NCI-H226 (cell line): Measurements from ENCODE around the gene POU5F1.
"Not testable (repeated sequence)": the region's sequence is repeated elsewhere in the genome, so short reads cannot be mapped to it uniquely, and the experiment has no call there.

Experiments
- DNase-seq: peaks from one replicate; pipeline ENCODE4 v3.0.0-alpha.2; 2015

Gene POU5F1

DNA sequence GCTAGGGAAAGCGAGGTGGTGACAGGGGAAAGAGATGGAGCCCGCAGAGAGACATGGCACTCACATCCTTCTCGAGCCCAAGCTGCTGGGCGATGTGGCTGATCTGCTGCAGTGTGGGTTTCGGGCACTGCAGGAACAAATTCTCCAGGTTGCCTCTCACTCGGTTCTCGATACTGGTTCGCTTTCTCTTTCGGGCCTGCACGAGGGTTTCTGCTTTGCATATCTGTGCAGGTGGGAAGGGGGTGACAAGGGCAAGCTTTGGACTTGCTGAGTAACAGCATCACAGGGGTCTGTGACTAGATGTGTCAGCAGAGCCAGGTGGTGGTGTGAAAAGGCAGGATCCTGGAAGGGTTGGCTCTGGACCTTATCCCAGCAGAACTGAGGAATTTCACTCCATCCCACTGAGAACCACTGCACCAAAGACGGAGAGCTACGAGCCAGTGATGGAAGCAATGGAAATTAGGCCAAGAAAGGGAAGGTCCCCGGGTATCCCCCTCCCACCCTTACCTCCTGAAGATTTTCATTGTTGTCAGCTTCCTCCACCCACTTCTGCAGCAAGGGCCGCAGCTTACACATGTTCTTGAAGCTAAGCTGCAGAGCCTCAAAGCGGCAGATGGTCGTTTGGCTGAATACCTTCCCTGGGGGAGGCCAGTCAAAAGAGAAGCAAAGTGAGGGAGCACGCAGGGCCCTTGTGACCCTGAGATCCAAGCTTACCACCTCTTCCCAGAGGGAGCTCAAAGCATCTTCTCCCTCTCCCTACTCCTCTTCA lies 5.2 kb downstream of the POU5F1 start:
- DNase-seq, result not testable (repeated sequence)

GRCh38 chr6:31164475-31165063 lies 5.9 kb downstream of the POU5F1 start:
- not testable (repeated sequence) for DNase-seq

- no peak for DNase-seq
Observed at GRCh38 chr6:31163922-31164321, 6.6 kb downstream of the POU5F1 start.

GRCh38 chr6:31162463-31163165 lies 7.9 kb downstream of the POU5F1 start:
- DNase-seq, result no peak

DNA sequence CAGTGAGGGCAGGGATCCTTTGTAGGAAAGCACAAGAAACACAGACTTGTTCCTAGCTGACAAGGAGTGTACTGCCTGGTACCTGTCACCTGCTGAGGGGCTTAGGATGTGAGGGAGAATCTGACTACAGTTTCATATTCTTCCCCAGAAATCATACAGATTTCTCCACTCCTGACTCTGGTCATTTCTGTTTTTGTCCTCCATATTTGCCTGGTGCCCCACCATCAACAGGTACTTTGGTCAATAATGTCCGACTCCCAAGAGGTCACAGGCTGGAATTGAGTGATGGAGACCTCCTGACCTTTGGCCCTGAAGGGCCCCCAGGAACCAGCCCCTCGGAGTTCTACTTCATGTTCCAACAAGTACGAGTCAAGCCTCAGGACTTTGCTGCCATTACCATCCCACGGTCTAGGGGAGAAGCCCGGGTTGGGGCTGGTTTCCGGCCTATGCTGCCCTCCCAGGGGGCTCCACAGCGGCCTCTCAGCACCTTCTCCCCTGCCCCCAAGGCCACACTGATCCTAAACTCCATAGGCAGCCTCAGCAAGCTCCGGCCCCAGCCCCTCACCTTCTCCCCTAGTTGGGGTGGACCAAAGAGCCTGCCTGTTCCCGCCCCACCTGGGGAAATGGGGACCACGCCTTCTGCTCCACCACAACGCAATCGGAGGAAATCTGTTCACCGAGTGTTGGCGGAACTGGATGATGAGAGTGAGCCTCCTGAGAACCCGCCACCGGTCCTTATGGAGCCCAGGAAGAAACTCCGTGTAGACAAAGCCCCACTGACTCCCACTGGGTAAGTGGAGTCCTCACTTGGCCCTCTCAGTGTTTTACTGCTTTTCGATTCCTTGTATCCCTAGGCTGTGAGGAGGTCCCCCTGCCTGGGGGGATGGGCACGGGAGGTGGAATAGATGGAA lies 9.0 kb downstream of the POU5F1 start:
- no peak for DNase-seq

GRCh38 chr6:31158863-31159855 lies 11.3 kb downstream of the POU5F1 start:
- DNase-seq, result no peak

- DNase-seq, result peak; percentile 98
Observed at GRCh38 chr6:31158140-31158862, 12.2 kb downstream of the POU5F1 start, which contains the start of gene TCF19. Gene TCF19, plus strand, starts transcription at chr6:31158589. Its CDS starts 881 bp downstream, at chr6:31159470.

- no peak for DNase-seq
Observed at GRCh38 chr6:31157513-31158139, 12.9 kb downstream of the POU5F1 start, which contains the start of gene CCHCR1. Gene CCHCR1, minus strand, starts transcription at chr6:31157802. Its CDS starts 202 bp downstream, at chr6:31157600.

- DNase-seq, result no peak
Observed at GRCh38 chr6:31156641-31157040, 13.8 kb downstream of the POU5F1 start.

DNA sequence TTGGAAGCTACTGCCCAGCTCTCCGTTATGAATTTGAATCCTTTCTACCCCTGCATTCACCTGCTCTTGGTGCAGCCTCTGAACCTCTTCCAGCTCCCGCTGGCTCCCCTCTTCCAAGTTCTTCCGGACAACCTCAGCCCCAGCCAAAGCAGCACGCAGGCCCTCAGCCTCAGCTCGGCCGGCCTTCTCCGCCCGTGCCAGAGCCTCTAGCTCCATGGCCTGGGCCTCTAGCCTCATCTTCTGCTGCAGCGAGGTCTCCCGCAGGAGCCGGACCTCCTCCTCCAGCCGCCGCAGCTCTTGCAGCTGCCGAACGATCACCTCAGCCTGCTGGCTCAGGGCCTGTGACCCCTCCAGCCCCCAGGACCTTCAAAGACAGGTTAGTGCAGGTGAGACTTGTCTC lies 16.0 kb downstream of the POU5F1 start:
- DNase-seq, result no peak

GRCh38 chr6:31152781-31153180 lies 17.7 kb downstream of the POU5F1 start:
- DNase-seq, result no peak

GRCh38 chr6:31149827-31150447 lies 20.5 kb downstream of the POU5F1 start:
- DNase-seq, result no peak

- DNase-seq, result no peak
Observed at GRCh38 chr6:31145386-31145785, 25.1 kb downstream of the POU5F1 start.

DNA sequence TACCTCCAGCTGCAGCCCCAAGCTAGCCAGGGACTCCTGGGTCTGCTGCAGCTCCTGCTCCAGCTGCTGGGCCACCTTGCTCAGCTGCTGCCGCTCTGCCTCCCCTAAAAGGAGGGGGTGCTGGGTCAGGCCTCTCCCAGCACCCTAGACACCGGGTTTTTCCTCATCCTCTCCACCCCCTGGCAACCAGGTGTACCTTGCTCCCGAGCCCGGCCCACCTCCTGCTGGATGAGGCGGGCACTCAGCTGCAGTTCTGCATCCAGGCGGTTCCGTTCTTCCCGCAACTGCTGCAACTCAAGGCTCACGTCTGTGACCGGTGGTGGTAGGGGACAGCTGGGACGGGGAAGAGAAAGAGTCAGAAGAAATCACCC lies 25.5 kb downstream of the POU5F1 start:
- no peak for DNase-seq

GRCh38 chr6:31144296-31144969 lies 26.0 kb downstream of the POU5F1 start:
- no peak for DNase-seq

DNA sequence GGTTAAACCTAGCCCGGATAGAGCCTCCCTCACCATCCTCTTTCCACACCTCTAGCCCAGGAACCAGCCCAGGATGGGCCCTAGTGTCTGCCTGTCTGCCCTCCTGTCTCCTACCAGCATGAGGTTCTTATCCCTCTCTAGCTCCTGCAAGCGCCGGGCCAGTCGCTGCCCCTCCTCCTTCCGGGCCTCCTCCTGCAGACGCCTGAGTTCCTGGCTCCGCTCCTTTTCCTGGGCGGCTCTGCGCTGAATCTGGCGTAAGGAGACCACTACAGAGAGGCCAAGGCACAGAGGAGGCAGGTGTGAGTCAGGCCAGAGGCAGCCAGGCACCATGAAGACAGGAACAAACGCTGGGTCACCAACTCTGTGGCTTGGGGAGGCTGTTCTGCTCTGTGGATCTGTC lies 27.3 kb downstream of the POU5F1 start:
- DNase-seq, result peak; percentile 24

GRCh38 chr6:31142361-31142761 lies 28.1 kb downstream of the POU5F1 start:
- DNase-seq, result no peak

GRCh38 chr6:31140643-31141042 lies 29.8 kb downstream of the POU5F1 start:
- DNase-seq, result no peak

- peak; percentile 73 for DNase-seq
Observed at GRCh38 chr6:31139599-31139998, 30.9 kb downstream of the POU5F1 start.
